Measurements from ENCODE around the gene TSNAXIP1.

Gene TSNAXIP1

GRCh38 chr16:67806428-67807147 is at the start of gene TSNAXIP1, which contains the start of gene RANBP10:
TSNAXIP1 (plus strand) TSS chr16:67806889; CDS start chr16:67807150, 261 bp downstream.
RANBP10 (minus strand) TSS chr16:67806560; CDS start chr16:67806536, 24 bp downstream.
- DNase-seq, result peak; percentile 96

- DNase-seq, result no peak
Measured at GRCh38 chr16:67758006-67758405, 48.7 kb upstream of the TSNAXIP1 start.

DNA sequence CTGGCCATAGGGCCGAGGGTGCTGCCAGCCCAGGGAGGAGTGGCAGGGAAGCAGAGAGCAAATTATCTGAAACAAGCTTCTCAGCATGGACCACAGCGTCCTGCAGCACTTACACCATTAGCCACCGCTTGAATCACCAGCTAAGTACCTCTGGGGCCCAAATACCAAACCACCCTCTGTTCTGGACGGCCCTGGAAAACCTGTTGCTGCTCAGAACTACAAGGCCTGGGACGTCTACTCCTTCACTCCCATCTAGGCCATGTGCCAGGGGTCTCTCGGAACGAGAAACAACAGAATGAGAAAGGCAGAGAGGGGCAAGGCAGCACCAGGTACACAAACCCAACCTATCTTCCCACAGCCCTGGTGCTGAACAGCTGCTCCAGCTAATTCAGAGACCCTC is 47.7 kb upstream of the TSNAXIP1 start:
- DNase-seq, result no peak

DNA sequence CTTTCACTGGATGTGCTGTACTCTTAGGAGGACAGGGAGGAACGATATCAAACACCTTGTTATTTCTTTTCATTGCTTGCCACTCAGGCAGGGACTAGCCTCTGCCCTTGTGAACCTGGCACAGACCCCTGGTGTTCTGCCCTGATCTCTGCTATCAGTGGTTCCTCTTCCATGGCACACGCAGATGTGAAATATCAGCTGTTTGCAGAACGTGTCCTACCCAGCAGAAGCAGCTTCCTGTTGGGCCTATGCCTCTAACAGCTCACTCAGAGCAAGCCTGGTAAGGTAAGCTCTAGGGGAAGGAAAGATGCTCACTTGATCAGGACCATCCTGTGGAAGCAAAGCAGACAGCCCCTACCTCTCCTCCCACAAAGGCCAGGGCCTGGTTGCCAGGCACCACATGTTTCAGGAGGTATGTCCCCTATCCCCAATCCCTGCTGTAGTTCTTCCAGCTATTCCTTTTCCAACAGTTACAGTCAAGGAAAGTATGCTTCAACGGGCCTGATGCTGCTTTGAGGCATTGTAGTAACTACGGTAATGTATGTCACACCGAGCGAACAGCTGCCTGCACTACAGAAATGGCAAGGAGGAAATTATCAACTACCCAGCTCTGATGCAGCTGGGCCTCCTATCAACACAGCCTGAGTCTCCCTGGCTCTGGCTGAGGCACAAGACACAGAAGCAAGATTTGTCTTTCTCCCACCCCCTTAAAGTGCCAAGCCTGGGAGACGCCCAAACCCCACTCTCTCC is 46.3 kb upstream of the TSNAXIP1 start:
- DNase-seq, result no peak

DNA sequence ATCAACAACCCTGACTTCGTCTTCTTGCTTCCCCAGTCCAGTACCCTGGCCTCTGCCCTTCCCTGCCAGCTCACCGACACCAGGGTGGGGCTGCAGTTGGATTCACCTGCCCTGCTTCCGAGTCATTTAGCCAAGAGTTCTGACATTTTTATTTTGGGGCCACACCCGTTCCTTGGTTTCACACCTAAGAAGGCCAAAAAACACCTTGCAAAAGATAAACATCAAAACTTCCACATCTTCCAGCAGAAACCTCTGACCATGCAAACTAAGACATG is 45.8 kb upstream of the TSNAXIP1 start:
- no peak for DNase-seq

DNA sequence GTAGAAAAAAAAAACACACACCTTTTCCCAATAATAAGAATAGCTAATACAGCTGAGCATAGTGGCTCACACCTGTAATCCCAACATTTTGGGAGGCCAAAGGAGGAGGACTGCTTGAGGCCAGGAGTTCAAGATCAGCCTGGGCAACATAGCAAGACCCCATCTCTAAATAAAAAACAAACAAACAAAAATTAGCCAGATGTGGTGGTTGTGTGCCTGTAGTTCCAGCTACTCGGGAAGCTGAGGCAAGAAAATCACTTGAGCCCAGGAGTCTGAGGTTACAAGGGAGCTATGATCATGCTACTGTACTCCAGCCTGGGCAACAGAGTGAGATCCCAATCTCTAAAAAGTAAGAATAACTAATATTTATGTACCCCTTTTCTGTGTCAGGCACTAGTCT is 44.8 kb upstream of the TSNAXIP1 start:
- no peak for DNase-seq

DNA sequence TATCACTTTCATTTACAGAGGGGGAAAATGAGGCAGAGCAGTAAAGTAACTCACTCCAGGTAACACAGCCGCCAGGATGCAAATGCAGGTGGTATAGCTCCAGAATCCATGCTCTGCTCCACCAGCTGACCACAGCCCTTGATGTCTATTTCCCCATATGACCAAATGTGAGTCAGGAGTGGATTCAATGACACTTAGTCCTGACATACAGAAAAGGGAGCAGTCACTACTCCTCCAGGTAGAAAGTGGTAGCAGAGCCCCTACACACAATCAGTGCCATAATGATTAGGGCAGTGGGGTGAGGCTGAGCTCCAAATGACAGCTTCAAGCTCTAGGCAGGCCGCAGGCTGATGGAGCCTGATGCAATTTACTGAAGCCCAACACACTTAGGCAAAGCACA is 44.3 kb upstream of the TSNAXIP1 start:
- no peak for DNase-seq

GRCh38 chr16:67763066-67763465 is 43.6 kb upstream of the TSNAXIP1 start:
- no peak for DNase-seq

GRCh38 chr16:67764158-67764667 is 42.5 kb upstream of the TSNAXIP1 start:
- DNase-seq, result no peak

GRCh38 chr16:67766291-67766690 is 40.4 kb upstream of the TSNAXIP1 start:
- DNase-seq, result no peak

DNA sequence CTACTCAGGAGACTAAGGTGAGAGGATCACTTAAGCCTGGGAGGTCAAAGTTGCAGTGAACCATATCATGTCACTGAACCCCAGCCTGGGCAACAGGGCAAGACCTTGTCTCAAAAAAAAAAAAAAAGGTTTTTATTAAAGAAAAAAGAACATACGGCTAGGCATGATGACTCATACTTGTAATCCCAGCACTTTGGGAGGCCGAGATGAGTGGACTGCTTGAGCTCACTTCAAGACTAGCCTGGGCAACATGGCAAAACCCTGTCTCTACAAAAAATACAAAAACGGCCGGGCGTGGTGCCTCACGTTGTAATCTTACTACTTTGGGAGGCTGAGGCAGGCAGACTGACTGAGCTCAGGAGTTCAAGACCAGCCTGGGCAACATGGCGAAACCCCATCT is 38.7 kb upstream of the TSNAXIP1 start:
- no peak for DNase-seq

- no peak for DNase-seq
Measured at GRCh38 chr16:67770346-67770991, 36.2 kb upstream of the TSNAXIP1 start.

GRCh38 chr16:67773099-67773498 is 33.6 kb upstream of the TSNAXIP1 start:
- no peak for DNase-seq

- no peak for DNase-seq
Measured at GRCh38 chr16:67773569-67774456, 32.9 kb upstream of the TSNAXIP1 start.

DNA sequence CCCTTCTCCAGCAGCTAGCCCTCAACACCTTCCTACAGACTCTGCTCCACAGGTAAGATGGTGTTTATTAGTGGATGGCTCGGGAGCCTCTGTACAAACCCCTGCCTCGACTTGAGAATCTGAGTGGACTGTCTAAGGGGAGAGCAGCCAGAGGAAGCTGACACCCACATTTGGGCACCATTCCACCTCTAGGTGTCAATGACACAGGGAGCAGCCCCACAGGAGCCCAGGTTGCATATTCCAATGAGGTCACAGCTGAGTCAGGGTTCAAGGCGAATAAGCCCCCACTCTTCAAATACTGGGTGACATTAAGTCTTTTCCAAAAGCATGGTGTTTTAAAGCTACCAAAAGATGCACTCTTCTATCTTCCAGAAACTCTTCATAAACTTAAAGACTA is 32.2 kb upstream of the TSNAXIP1 start:
- no peak for DNase-seq

- no peak for DNase-seq
Measured at GRCh38 chr16:67775273-67775672, 31.4 kb upstream of the TSNAXIP1 start.

GRCh38 chr16:67779256-67780014 is 27.3 kb upstream of the TSNAXIP1 start:
- DNase-seq, result no peak

- no peak for DNase-seq
Measured at GRCh38 chr16:67780847-67781564, 25.7 kb upstream of the TSNAXIP1 start.

- DNase-seq, result no peak
Measured at GRCh38 chr16:67781565-67781921, 25.1 kb upstream of the TSNAXIP1 start.

DNA sequence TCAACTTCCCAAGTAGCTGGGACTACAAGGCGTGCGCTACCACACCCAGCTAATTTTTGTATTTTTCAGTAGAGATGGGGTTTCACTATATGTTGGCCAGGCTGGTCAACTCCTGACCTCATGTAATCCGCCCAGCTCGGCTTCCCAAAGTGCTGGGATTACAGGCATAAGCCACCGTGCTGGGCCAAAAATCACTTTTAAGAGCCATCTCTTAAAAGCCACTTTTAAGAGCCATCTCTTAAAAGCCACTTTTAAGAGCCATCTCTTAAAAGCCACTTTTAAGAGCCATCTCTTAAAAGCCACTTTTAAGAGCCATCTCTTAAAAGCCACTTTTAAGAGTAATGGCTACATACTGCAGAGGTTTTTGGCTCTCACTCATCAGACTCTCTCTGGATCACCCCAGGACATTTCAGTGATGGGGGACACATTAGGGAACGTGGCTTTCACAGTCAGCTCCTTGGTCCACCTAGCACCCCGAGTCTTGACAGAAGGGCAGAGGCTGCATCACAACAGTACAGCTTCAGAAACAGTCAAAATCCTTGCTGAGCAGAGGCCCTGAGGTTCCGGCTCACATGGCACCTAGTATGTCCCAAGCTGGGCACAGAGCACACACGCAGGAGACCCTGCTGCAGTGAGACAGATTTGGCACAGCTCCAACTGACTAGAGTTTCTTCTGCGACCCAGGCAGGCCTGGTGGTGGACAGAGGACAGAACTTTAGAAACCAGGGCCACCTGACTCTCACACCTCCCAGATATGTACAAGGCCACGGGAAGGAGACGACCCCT is 23.9 kb upstream of the TSNAXIP1 start:
- DNase-seq, result peak; percentile 20

DNA sequence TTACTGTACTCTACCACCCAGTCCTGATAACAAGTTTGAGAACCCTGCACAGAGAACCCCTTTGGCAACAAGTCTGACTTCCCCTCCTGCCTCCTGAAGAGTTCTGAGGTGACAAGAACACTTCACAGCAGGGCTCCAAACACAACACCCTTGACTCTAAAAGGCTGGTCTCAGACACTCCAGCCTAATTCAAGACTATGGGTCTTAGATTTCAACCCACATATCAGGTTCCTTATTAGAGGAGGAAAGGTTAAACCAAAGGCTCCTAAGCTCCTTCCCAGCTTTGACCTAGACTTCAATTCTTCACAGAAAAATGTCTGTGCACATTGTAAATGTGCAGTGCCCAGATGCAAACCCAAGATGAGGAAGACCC is 23.4 kb upstream of the TSNAXIP1 start:
- no peak for DNase-seq
